Vagina (tissue), 2 donors: ENCODE results near the gene DEUP1. TPM values are rescaled to one million over a fixed set of nuclear protein-coding genes. Genes with fewer than 3 reads are reported as not detected.

Source experiments
- DNase-seq, 2 donors: peaks; one replicate each; pipeline ENCODE4 v3.0.0-alpha.2; 2017; ENCODE audit errors: extremely low spot score in 2 of 2
- H3K27ac ChIP-seq: fragments of 200-600 bp; sonication (generic); one replicate; pipeline ENCODE4 v1.5.1; 2019
- H3K27me3 ChIP-seq: fragments of 200-600 bp; sonication (generic); one replicate; pipeline ENCODE4 v1.5.1; 2019
- H3K36me3 ChIP-seq, 2 donors: fragments of 200-600 bp; sonication (generic); one replicate each; pipeline ENCODE4 v1.5.1; 2017 to 2019
- H3K4me1 ChIP-seq: fragments of 200-600 bp; sonication (generic); one replicate; pipeline ENCODE4 v1.5.1; 2019
- H3K4me3 ChIP-seq, 2 donors: fragments of 200-600 bp; sonication (generic); 1 replicate in 1 of 2; 2 replicates in 1 of 2; pipeline ENCODE4 v1.5.1; 2016 to 2019
- H3K9me3 ChIP-seq: fragments of 200-600 bp; sonication (generic); one replicate; pipeline ENCODE4 v1.5.1; 2019
- POLR2A ChIP-seq, 2 donors: fragments of 450-650 bp; IDR thresholded peaks; one replicate each; pipeline ENCODE4 v1.6.1; 2017; ENCODE audit warnings: antibody characterized with exemption in 2 of 2, mild to moderate bottlenecking in 2 of 2, moderate library complexity in 2 of 2
- POLR2AphosphoS5 ChIP-seq, 2 donors: sonication (generic); formaldehyde crosslinking; IDR thresholded peaks; one replicate each; pipeline ENCODE4 v1.9.0; 2017; ENCODE audit warnings: antibody characterized with exemption in 2 of 2, mild to moderate bottlenecking in 2 of 2, low read depth in 1 of 2; ENCODE audit not compliant: insufficient read depth in 1 of 2
- intact Hi-C: fragments of 100-400 bp; cut with DNase I; formaldehyde crosslinking; loops from one replicate; pipeline ENCODE4 v1.15.1; 2023
- total RNA-seq: library from RNA; depleted of rRNA; stranded (reverse); fragments of >200 nt; gene quantifications from one replicate; pipeline ENCODE4 v1.2.3, GENCODE V29; 2016
- TF ChIP-seq, protein P1 (sequence below), 3 experiments: fragments of 450-650 bp in 2 of 3; fragments of 200-600 bp in 1 of 3; sonication (generic) in 1 of 3; IDR thresholded peaks; one replicate each; pipeline ENCODE4 v1.5.1; 2017 to 2019; ENCODE audit warnings: antibody characterized with exemption in 3 of 3, mild to moderate bottlenecking in 2 of 3, moderate library complexity in 2 of 3

Gene DEUP1
- total RNA-seq, 1 donor from 2014 or later, result not detected

DNA sequence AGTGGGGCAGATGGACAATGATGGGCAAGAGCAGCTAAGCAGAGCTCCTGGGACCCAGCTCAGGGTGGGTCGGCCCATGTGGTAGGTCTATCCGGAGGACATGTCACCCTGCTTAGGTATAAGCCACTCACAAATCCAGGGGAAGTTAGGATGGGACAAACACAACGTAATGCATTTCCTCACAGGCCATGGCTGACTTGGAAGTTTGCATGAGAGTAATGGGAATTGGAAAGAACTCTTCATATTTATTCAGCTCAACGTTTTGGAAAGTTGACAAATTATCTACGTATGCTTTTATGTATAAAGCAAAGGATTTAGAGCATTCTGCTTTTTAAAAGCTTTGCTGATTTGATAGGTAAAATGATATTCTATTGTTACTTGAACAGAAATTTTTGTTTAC is 137.7 kb downstream of the DEUP1 start:
- intact Hi-C loops, result no loop called here
- TF ChIP-seq POLR2A (IDR thresholded peaks at IDR 0.05) (no peak), POLR2AphosphoS5 (IDR thresholded peaks at IDR 0.05; ENCODE audit: insufficient read depth in 1 of 2, low read depth in 1 of 2) (no peak)
- TF ChIP-seq, protein P1, sequence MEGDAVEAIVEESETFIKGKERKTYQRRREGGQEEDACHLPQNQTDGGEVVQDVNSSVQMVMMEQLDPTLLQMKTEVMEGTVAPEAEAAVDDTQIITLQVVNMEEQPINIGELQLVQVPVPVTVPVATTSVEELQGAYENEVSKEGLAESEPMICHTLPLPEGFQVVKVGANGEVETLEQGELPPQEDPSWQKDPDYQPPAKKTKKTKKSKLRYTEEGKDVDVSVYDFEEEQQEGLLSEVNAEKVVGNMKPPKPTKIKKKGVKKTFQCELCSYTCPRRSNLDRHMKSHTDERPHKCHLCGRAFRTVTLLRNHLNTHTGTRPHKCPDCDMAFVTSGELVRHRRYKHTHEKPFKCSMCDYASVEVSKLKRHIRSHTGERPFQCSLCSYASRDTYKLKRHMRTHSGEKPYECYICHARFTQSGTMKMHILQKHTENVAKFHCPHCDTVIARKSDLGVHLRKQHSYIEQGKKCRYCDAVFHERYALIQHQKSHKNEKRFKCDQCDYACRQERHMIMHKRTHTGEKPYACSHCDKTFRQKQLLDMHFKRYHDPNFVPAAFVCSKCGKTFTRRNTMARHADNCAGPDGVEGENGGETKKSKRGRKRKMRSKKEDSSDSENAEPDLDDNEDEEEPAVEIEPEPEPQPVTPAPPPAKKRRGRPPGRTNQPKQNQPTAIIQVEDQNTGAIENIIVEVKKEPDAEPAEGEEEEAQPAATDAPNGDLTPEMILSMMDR (IDR thresholded peaks at IDR 0.05), result no peak
- H3K36me3 ChIP-seq, result no peaks in the 10 kb centered on the region
- H3K27me3 ChIP-seq, result no peaks in the 10 kb centered on the region
- DNase-seq, result no peak
- H3K27ac ChIP-seq, result no peak overlapping the region
- H3K4me3 ChIP-seq, result no peak overlapping the region
- H3K9me3 ChIP-seq, result no peaks in the 10 kb centered on the region
- H3K4me1 ChIP-seq, result no peaks in the 10 kb centered on the region

DNA sequence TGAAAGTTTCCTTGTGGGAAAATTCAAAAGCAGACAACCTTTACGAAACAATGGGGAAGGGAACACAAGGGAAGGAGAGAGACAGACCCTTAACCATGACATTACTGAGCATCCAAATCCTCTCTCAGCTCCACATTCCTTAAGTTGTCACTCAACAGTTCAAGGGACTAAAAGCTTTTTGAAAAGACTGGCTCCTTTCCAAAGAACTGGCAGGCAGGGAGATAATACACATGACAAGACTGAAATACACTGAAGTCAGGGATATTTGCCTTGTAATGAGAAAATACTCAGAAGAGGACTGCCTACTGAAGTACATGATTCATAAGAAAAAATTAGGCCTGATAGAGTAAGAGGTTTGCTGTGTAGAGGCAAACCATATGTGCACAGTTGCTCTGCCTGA is 143.6 kb downstream of the DEUP1 start:
- no peak overlapping the region for H3K27ac ChIP-seq
- no peaks in the 10 kb centered on the region for H3K9me3 ChIP-seq
- TF ChIP-seq POLR2A (IDR thresholded peaks at IDR 0.05) (no peak), POLR2AphosphoS5 (IDR thresholded peaks at IDR 0.05; ENCODE audit: insufficient read depth in 1 of 2, low read depth in 1 of 2) (no peak)
- TF ChIP-seq, protein P1 (IDR thresholded peaks at IDR 0.05), result no peak
- intact Hi-C loops, result no loop called here
- no peak for DNase-seq
- H3K36me3 ChIP-seq, result no peaks in the 10 kb centered on the region
- no peaks in the 10 kb centered on the region for H3K27me3 ChIP-seq
- no peak overlapping the region for H3K4me3 ChIP-seq
- no peaks in the 10 kb centered on the region for H3K4me1 ChIP-seq

DNA sequence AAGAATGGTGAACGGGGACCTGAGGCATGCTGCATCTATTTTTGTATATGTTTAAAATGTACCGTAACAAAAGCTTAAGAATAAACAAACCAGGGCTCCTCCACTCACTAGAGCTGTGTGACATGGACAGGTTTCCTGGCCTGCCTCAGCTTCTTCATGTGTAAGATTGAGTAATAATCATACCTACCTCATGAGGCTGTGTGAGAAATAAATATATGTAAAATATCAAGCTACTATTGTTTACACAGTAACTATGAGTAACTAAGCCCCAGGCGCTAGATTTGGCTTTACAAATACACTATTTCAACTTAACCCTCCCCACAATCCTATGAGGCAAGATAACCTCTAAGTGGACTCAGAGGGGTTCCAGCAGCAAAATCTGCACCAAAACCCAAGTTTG is 146.3 kb downstream of the DEUP1 start:
- no peaks in the 10 kb centered on the region for H3K27me3 ChIP-seq
- no peaks in the 10 kb centered on the region for H3K4me1 ChIP-seq
- TF ChIP-seq, protein P1 (IDR thresholded peaks at IDR 0.05), result no peak
- no peak for TF ChIP-seq POLR2A (IDR thresholded peaks at IDR 0.05)
- no peak for TF ChIP-seq POLR2AphosphoS5 (IDR thresholded peaks at IDR 0.05; ENCODE audit: insufficient read depth in 1 of 2, low read depth in 1 of 2)
- no peak for DNase-seq
- no peaks in the 10 kb centered on the region for H3K36me3 ChIP-seq
- H3K9me3 ChIP-seq, result no peaks in the 10 kb centered on the region
- H3K27ac ChIP-seq, result no peak overlapping the region
- intact Hi-C loops, result no loop called here
- H3K4me3 ChIP-seq, result no peak overlapping the region

DNA sequence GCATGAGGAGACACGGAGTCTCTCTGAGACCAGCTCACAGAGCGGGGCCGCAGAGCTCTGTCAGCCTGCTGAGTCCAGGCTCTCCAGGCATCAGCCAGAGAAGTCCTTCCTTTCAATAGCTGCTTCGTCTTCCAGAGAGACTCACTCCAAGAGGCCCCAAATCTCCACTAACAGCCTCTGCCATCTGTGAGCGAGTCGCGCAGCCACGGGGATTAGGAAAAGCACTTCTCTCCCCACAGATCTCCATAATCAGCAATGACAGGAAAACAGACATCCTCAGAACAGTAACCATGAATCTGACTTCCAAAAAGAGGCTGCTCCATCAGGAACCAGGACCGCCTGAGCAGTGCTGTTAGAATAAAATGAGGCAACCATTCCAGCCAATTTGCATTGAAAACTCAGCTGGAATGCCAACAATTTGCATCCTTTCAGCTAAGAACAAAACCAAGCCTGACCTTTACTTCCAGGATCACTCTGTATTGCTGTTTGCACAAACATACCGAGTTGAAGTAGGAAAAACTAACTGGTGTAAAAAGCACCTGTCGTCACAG is 147.2 kb downstream of the DEUP1 start:
- TF ChIP-seq POLR2A (IDR thresholded peaks at IDR 0.05), result no peak
- TF ChIP-seq, protein P1 (IDR thresholded peaks at IDR 0.05), result no peak
- TF ChIP-seq POLR2AphosphoS5 (IDR thresholded peaks at IDR 0.05; ENCODE audit: insufficient read depth in 1 of 2, low read depth in 1 of 2), result no peak
- Histone ChIP-seq H3K27ac (no peak overlapping the region), H3K36me3 (no peaks in the 10 kb centered on the region), H3K4me1 (no peaks in the 10 kb centered on the region), H3K4me3 (no peak overlapping the region), H3K9me3 (no peaks in the 10 kb centered on the region), H3K27me3 (no peaks in the 10 kb centered on the region)
- intact Hi-C loops, result no loop called here
- DNase-seq, result no peak

DNA sequence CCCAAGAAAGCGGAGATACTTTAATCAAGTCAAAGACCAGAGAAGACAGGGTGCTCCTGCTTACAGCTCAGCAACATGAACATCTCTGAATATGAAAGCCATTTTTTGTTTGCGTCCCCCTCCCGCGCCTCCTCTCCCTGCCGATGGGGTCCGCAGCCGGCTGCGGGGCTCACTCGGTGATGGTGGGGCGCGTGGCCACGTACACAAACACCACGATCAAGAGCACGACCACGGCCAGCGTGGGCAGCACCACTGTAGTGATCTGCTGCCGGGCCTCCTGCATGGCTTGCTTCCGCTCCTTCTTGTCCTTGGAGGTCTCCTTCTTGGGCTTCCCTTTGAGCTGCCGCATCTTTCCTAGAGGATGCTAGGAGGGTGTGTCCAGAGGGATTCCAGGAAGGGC is 148.3 kb downstream of the DEUP1 start:
- H3K4me1 ChIP-seq, result no peaks in the 10 kb centered on the region
- H3K27me3 ChIP-seq, result no peaks in the 10 kb centered on the region
- H3K36me3 ChIP-seq, result no peaks in the 10 kb centered on the region
- TF ChIP-seq POLR2A (IDR thresholded peaks at IDR 0.05) (no peak), POLR2AphosphoS5 (IDR thresholded peaks at IDR 0.05; ENCODE audit: insufficient read depth in 1 of 2, low read depth in 1 of 2) (no peak)
- TF ChIP-seq, protein P1 (IDR thresholded peaks at IDR 0.05), result no peak
- no peaks in the 10 kb centered on the region for H3K9me3 ChIP-seq
- no peak for DNase-seq
- intact Hi-C loops, result no loop called here
- H3K4me3 ChIP-seq, result no peak overlapping the region
- no peak overlapping the region for H3K27ac ChIP-seq
